ENCODE data around the gene ERRFI1.

The ERRFI1 gene

DNA sequence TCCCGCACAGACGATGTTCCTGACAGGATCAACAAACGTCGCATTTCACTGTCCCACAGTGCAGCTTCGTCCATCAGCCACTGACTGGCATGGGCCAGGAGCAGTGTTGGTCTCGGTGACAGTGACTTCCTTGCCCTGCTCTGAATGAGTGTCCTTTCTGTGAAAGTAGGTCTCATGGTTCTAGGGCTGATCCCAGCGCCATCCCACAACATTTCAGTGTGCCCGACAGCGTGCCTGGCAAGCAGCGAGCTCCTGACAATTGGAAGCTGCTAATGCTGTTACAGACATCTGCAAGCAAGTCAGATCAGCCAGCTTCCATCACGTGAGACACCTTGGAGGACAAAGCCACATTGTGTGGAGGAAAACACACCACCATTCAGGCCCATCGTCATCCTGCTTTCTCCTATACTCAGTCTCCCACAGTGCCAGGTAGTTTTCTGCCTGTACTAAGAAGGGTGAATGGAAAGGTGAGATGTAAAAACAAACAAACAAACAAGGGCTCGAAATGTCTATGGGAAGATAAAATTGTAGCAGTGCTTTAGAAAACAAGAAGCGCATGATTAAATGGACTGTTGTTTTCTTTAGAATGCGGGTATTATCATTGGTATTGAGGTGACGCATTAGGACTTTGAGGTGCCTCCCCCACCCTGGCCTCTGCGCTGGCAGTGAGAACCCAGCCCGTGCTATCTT is 21.9 kb downstream of the ERRFI1 start:
- Histone ChIP-seq H3K4me2 (peak overlapping the region in 5 of 11 experiments; percentile 29 to 68 (median 51); a peak in 8 of 22 replicates), H4K20me1 (no peaks in the 10 kb centered on the region), H3K36me3 (peaks cover 0 to 5% (median 0%) of the 10 kb centered on the region in 11 experiments; a peak in 1 of 22 replicates), H3K9ac (peak overlapping the region in 1 of 11 experiments; percentile 1; a peak in 1 of 22 replicates), H3K4me3 (no peak overlapping the region), H3K4me1 (peaks cover 0 to 22% (median 19%) of the 10 kb centered on the region in 10 experiments; a peak in 17 of 20 replicates), H3K27ac (peak overlapping the region in 7 of 11 experiments; percentile 5 to 59 (median 50); a peak in 10 of 22 replicates), H3K27me3 (no peaks in the 10 kb centered on the region), H3K9me3 (replicated peaks in 1 of 11) (peaks cover 0 to 5% (median 0%) of the 10 kb centered on the region in 11 experiments; a peak in 2 of 22 replicates)
- no peak for TF ChIP-seq Cebpa-rat (IDR thresholded peaks at IDR 0.05)

DNA sequence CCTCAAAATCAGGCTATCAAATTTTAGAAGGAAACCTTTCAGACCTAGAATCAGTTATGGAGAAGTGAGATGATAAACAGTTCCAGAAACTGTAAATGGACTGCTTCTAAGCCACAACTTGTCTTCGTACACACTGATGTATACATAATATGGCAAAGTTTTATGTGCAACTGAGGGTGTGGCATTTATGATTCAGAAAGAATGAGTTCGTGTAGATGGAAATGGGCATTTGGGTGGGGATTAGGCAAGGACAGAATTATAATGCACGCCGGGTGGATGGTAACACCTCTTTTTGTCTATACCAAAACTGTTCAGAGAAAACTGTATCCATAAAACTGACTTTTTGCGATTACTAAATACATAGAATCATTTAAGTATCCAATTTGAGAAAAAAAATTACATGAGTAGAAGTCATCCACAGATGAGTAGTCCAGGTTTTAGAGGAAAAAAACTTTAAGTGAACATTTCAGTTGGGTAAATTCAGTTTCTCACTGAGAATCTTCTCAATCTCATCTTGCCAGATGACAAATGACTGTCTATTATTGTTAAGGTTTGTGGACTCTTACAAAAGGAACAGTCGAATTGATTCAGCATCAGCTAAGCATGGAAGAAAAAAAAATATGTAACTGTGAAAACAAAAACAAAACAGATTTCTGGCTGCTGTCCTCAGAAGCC is 22.5 kb downstream of the ERRFI1 start:
- no peaks in the 10 kb centered on the region for H3K9me3 ChIP-seq (replicated peaks in 1 of 11)
- H3K4me1 ChIP-seq = peaks cover 0 to 19% (median 16%) of the 10 kb centered on the region in 10 experiments; a peak in 17 of 20 replicates
- no peaks in the 10 kb centered on the region for H4K20me1 ChIP-seq
- no peak for TF ChIP-seq Cebpa-rat (IDR thresholded peaks at IDR 0.05)
- H3K9ac ChIP-seq = no peak overlapping the region
- no peak overlapping the region for H3K27ac ChIP-seq
- H3K27me3 ChIP-seq = no peaks in the 10 kb centered on the region
- no peak overlapping the region for H3K4me3 ChIP-seq
- H3K36me3 ChIP-seq = peaks cover 0 to 5% (median 0%) of the 10 kb centered on the region in 11 experiments; a peak in 1 of 22 replicates
- no peak overlapping the region for H3K4me2 ChIP-seq

DNA sequence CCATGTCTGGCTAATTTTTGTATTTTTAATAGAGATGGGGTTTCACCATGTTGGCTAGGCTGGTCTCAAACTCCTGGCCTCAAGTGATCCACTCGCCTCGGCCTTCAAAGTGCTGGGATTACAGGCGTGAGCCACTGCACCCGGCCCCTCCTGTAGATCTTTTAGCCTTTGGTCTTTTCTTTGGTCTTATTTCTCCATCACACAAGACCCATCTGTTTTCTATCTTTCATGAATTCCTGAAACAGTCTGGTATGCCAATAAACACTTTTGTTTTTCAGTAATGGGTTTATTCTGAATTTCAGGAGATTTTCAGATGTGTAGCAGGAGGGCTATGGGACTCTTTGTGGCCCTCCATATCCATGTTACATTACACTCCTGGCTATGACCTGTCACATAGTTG is 23.2 kb downstream of the ERRFI1 start:
- Histone ChIP-seq H3K4me3 (no peak overlapping the region), H3K36me3 (peaks cover 0 to 5% (median 0%) of the 10 kb centered on the region in 11 experiments; a peak in 1 of 22 replicates), H3K9me3 (replicated peaks in 1 of 11) (no peaks in the 10 kb centered on the region), H3K9ac (no peak overlapping the region), H3K4me2 (no peak overlapping the region), H4K20me1 (no peaks in the 10 kb centered on the region), H3K4me1 (peaks cover 0 to 19% (median 16%) of the 10 kb centered on the region in 10 experiments; a peak in 17 of 20 replicates), H3K27me3 (no peaks in the 10 kb centered on the region), H3K27ac (no peak overlapping the region)
- no peak for TF ChIP-seq Cebpa-rat (IDR thresholded peaks at IDR 0.05)

DNA sequence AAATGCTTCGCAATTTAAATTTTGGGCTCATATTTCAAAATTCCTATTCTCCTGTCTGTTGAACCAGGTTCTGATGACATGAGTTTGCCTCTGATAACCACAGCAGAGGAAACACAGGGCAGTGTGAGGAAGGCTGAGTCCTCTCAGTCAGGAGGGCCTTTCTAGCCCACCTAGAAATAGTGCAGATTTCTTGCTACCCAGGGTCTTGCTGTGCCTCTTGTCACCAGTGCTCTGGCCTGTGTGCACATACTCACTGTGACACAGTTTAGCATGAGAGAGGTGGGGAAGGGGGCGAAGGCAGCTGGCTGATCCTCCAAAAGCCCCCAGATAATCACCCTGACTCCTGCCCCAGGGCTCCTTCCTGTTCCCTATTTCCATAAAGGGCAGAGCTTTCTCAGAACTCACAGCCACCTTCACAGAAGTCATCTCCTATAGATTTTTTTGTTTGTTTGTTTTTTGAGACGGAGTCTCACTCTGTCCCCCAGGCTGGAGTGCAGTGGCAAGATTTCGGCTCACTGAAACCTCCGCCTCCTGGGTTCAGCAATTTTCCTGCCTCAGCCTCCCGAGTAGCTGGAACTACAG is 23.7 kb downstream of the ERRFI1 start:
- Histone ChIP-seq H3K9ac (no peak overlapping the region), H3K36me3 (peaks cover 0 to 5% (median 0%) of the 10 kb centered on the region in 11 experiments; a peak in 1 of 22 replicates), H4K20me1 (no peaks in the 10 kb centered on the region), H3K27me3 (no peaks in the 10 kb centered on the region), H3K4me2 (no peak overlapping the region), H3K4me3 (no peak overlapping the region), H3K27ac (no peak overlapping the region), H3K4me1 (peaks cover 0 to 19% (median 16%) of the 10 kb centered on the region in 10 experiments; a peak in 17 of 20 replicates), H3K9me3 (replicated peaks in 1 of 11) (no peaks in the 10 kb centered on the region)
- TF ChIP-seq Cebpa-rat (IDR thresholded peaks at IDR 0.05) = no peak

DNA sequence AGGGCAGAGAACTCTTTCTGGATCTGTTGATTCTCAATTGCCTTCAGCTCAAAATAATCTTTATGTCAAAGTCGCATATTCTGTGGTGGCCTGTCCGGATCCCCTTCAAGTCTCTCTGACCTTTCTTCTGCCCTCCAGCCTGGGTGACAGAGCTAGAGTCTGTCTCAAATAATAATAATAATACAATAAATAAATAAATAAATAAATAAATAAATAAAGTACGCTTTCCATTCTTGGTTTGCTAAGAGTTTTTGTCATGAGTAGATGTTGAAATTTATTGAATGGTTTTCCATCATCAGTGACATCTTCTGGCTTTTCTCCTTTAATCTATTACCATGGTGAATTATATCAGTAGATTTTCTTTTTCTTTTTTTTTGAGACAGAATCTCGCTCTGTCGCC is 30.7 kb downstream of the ERRFI1 start:
- Histone ChIP-seq H3K36me3 (peaks cover 0 to 12% (median 0%) of the 10 kb centered on the region in 11 experiments; a peak in 6 of 22 replicates), H3K4me1 (peaks cover 17 to 20% (median 19%) of the 10 kb centered on the region in 10 experiments), H3K9me3 (replicated peaks in 1 of 11) (no peaks in the 10 kb centered on the region; a peak in 1 of 22 replicates), H3K4me2 (no peak overlapping the region), H3K4me3 (no peak overlapping the region), H3K27me3 (no peaks in the 10 kb centered on the region), H4K20me1 (peaks cover 0 to 12% (median 0%) of the 10 kb centered on the region in 11 experiments; a peak in 1 of 22 replicates), H3K9ac (no peak overlapping the region), H3K27ac (no peak overlapping the region)
- no peak for TF ChIP-seq Cebpa-rat (IDR thresholded peaks at IDR 0.05)

DNA sequence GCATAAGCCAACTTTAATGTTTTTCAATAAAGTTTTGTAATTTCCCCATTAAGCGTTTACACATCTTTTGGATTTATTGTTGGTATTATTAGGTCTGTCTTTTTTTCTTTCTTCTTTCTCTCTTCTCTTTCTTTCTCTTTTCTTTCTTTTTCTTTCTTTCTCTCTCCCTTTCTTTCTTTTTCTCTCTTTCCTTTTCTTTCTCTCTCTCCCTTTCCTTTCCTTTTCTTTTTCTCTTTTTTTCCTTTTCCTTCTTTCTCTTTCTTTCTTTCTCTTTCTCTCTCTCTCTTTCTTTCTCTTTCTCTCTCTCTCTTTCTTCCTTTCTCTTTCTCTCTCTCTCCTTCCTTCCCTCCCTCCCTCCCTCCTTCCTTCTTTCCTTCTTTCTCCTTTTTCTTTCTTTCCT is 31.3 kb downstream of the ERRFI1 start:
- no peaks in the 10 kb centered on the region; a peak in 1 of 22 replicates for H3K9me3 ChIP-seq (replicated peaks in 1 of 11)
- H3K27me3 ChIP-seq = no peaks in the 10 kb centered on the region
- H3K9ac ChIP-seq = no peak overlapping the region
- no peak overlapping the region for H3K27ac ChIP-seq
- H3K36me3 ChIP-seq = peaks cover 0 to 18% (median 5%) of the 10 kb centered on the region in 11 experiments; a peak in 13 of 22 replicates
- H3K4me2 ChIP-seq = peak overlapping the region in 10 of 11 experiments; percentile 58 to 84 (median 74); a peak in 20 of 22 replicates
- peaks cover 17 to 20% (median 19%) of the 10 kb centered on the region in 10 experiments for H3K4me1 ChIP-seq
- no peak for TF ChIP-seq Cebpa-rat (IDR thresholded peaks at IDR 0.05)
- H3K4me3 ChIP-seq = no peak overlapping the region
- peaks cover 0 to 13% (median 0%) of the 10 kb centered on the region in 11 experiments; a peak in 2 of 22 replicates for H4K20me1 ChIP-seq

DNA sequence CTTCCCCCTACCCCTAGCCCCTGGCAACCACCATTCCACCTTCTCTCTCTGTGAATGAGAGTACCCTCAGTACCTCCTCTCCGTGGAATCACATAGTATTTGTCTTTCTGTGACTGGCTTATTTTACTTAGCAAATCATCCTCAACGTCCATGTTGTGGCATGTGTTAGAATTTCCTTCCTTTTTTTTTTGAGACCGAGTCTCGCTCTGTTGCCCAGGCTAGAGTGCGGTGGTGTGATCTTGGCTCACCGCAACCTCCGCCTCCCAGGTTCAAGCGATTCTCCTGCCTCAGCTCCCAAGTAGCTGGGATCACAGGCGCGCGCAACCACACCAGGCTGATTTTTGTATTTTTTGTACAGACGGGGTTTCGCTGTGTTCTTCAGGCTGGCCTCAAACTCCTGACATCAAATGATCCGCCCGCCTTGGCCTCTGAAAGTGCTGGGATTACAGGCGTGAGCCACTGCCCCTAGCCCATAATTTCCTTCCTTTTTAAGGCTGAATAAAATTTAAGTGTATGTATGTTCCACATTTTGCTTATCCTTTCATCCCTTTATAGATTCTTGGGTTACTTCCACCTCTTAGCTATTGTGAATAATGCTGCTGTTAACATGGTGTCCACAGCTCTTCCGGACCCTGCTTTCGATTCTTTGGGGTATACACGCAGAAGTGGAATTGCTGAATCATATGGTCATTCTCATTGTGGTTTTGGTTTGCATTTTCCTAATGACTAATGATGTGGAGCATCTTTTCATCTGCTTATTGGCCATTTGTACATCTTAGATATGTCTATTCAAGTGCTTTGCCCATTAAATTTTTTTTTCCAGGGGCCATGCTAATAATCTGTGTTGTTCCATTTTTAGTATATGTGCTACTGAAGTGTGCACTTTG is 32.3 kb downstream of the ERRFI1 start:
- Histone ChIP-seq H3K4me3 (peak overlapping the region in 4 of 10 experiments; percentile 20 to 46 (median 25); a peak in 4 of 20 replicates), H3K9me3 (replicated peaks in 1 of 11) (no peaks in the 10 kb centered on the region; a peak in 1 of 22 replicates), H3K36me3 (peaks cover 0 to 28% (median 9%) of the 10 kb centered on the region in 11 experiments; a peak in 15 of 22 replicates), H3K27ac (peak overlapping the region in 6 of 11 experiments; percentile 30 to 77 (median 50); a peak in 11 of 22 replicates), H3K27me3 (no peaks in the 10 kb centered on the region), H3K4me1 (peaks cover 17 to 20% (median 19%) of the 10 kb centered on the region in 10 experiments), H3K4me2 (peak overlapping the region; percentile 58 to 84 (median 71)), H3K9ac (peak overlapping the region in 3 of 11 experiments; percentile 38 to 49 (median 40); a peak in 5 of 22 replicates), H4K20me1 (peaks cover 0 to 23% (median 0%) of the 10 kb centered on the region in 11 experiments; a peak in 3 of 22 replicates)
- no peak for TF ChIP-seq Cebpa-rat (IDR thresholded peaks at IDR 0.05)

DNA sequence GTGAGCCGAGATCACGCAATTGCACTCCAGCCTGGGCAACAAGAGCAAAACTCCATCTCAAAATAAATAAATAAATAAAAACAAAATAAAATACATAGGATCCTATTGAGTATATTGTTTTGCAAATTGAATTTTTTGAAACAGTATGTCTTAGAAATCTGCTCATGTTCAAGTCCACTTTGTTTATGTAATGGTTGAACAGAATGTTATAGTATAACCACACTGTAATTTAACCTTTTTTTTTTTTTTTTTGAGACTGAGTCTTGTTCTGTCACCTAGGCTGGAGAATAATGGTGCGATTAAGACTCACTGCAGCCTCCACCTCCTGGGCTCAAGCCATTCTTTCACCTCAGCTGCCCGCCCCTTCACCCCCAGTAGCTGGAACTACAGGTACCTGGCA is 33.2 kb downstream of the ERRFI1 start:
- Histone ChIP-seq H3K9ac (no peak overlapping the region), H3K4me1 (peaks cover 17 to 20% (median 19%) of the 10 kb centered on the region in 10 experiments), H4K20me1 (peaks cover 0 to 32% (median 0%) of the 10 kb centered on the region in 11 experiments; a peak in 3 of 22 replicates), H3K4me3 (no peak overlapping the region), H3K27ac (peak overlapping the region in 1 of 11 experiments; percentile 38; a peak in 1 of 22 replicates), H3K27me3 (no peaks in the 10 kb centered on the region), H3K9me3 (replicated peaks in 1 of 11) (no peaks in the 10 kb centered on the region; a peak in 1 of 22 replicates), H3K36me3 (peaks cover 1 to 30% (median 12%) of the 10 kb centered on the region in 11 experiments; a peak in 20 of 22 replicates), H3K4me2 (peak overlapping the region; percentile 58 to 84 (median 71); a peak in 19 of 22 replicates)
- TF ChIP-seq Cebpa-rat (IDR thresholded peaks at IDR 0.05) = no peak
